ENCODE results near the gene TMTC2.
"Not testable (repeated sequence)": the region's sequence is repeated elsewhere in the genome, so short reads cannot be mapped to it uniquely, and the experiment has no call there.

The TMTC2 gene

DNA sequence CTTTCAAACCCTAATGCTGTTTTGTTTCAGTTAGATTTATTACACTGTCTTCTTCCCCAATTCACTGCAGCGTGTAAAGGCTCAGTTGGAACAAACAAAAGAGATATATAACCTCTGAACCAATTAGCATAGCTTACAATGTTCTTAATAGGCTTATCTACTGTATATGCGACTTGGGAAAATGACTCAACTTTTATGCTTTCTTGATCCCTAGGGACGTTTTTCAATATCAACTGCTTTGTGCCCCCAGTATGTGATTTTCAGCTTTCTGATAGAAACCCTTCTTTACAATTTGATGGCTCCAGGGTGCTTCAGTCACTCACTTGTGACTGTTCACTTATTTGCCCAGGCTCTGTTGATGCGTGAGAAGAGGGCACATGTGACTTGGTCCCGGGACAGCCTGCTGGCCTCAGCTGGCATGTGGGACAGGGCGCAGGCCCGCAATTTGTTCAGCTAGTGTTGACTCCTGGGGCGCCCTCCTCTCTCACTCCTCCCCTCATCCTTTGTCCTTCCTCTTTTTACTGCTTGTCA is 107.1 kb downstream of the TMTC2 start:
- DNase-seq (ENCODE audit: low spot score): no peak

DNA sequence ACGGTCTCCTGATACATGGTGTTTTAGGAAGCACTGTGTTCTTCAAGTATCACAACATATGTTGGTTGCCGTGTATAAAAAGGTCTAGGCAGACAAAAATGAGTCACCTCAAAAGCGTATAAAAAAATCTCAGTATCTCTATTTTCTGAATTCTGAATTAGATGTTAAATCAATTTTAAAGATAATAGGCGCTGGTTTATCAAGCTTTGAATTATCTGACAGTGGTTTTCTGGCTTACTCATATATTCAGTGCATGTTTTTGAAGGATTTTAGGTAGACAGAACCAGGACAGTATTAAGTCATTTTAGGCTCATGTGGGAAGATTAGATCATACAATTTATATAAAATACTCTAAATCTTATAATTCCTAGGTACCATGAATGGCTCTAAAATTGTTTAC is 110.8 kb downstream of the TMTC2 start:
- no peak for DNase-seq (ENCODE audit: low spot score)

DNA sequence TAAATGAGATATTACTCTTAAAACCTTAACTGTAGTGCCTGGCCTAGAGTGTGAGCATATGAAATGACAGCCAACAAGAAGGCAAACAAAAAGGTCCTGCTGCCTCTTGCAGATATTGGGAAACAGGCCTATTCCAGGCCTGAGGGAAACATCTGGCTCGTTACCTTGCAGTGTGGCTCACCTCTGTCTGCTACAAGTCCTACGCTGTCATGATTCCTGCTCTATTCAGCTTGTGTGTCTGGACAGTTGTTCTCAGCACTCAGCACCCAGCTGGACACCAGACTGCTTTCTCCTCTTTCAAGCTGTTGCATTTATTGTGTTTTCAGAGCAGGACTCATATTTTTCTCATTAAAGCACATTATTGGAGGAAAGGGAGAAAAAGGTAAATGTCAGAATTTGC is 113.5 kb downstream of the TMTC2 start:
- DNase-seq (ENCODE audit: low spot score): no peak

DNA sequence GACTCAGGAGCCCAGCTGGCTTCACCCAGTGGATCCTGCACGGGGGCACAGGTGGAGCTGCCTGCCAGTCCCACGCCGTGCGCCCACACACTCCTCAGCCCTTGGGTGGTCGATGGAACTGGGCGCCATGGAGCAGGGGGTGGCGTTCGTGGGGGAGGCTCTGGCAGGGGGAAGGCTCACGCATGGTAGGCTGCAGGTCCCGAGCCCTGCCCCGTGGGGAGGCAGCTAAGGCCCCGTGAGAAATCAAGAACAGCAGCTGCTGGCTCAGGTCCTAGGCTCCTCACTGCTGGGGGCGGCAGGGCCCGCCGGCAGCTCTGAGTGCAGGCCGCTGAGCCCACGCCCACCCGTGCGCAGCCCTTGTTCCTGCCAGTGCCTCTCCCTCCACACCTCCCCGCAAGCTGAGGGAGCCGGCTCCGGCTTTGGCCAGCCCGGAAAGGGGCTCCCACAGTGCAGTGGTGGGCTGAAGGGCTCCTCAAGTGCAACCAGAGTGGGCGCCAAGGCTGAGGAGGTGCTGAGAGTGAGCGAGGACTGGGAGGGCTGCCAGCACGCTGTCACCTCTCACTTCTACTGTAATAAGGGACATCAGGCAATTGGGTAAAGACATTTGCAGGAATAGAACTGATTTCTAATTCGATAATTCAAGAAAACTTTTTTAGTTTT is 115.4 kb downstream of the TMTC2 start:
- DNase-seq (ENCODE audit: low spot score): no peak

- DNase-seq (ENCODE audit: low spot score): no peak
Observed at GRCh38 chr12:82803201-82803600, 116.5 kb downstream of the TMTC2 start.

GRCh38 chr12:82804601-82805000 is 117.9 kb downstream of the TMTC2 start:
- no peak for DNase-seq (ENCODE audit: low spot score)

- DNase-seq (ENCODE audit: low spot score): not testable (repeated sequence)
Observed at GRCh38 chr12:82805004-82805403, 118.3 kb downstream of the TMTC2 start.

GRCh38 chr12:82805812-82806497 is 119.2 kb downstream of the TMTC2 start:
- no peak for DNase-seq (ENCODE audit: low spot score)

DNA sequence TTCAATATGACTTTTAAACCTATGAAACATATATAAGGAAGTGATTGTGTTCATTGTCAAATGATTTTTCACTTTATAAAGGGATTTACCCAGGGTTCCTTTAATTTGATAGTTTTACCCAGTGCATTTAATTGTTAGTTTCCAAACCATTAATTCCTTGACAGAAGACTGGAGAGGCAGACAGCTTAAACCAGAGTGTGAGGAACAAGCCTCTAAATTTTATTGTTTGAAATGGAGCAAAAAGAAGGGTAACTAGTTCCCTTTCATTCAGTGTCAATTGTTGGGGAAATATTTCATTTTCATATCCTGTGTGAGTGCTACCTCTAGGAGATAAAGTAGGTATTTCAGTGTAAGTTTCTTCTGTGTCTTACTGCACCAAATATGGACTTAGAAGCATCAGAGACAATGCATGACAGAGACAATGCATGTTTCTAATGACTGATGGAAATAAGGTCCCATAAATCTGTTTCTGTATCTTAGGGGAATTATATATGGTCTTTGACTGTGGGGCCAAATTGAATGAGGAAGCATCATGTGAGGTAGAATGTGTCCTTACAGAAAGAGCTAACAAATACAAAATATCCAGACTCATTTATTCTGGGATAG is 120.5 kb downstream of the TMTC2 start:
- no peak for DNase-seq (ENCODE audit: low spot score)

DNA sequence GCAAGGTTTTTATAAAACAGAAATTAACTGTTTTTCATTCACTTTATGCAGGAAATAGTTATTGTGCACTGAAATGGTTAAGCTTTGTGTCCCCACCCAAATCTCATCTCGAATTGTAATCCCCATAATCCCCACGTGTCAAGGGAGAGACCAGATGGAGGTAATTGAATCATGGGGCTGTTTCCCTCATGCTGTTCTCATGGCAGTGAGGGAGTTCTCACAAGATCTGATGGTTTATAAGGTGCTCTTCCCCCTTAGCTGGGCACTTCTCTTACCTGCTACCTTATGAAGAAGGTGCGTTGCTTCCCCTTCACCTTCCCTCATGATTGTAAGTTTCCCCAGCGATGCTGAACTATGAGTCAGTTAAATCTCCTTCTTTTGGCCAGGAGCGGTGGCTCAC is 123.9 kb downstream of the TMTC2 start:
- no peak for DNase-seq (ENCODE audit: low spot score)

DNA sequence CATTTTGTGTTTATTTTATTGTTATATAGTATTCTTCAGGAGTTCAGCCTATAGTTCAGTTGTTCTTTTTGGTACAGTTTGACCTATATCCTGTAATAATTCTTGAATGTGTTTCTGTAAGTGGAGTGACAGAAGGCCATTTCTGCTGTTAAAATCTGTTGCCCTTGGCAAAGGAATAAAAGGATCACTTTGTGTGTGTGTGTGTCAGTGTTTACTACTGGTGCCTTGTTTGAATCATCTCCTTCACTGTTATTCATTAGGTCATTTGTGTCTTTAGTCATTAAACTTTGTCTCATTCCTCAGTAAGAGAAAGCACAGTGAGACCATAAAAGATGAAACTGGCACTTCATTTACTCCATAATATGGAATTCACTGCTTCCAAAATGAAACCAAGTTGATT is 130.7 kb downstream of the TMTC2 start:
- DNase-seq (ENCODE audit: low spot score): no peak

GRCh38 chr12:82818271-82819035 is 131.7 kb downstream of the TMTC2 start:
- no peak for DNase-seq (ENCODE audit: low spot score)

- DNase-seq (ENCODE audit: low spot score): no peak
Observed at GRCh38 chr12:82826505-82826904, 139.8 kb downstream of the TMTC2 start.

DNA sequence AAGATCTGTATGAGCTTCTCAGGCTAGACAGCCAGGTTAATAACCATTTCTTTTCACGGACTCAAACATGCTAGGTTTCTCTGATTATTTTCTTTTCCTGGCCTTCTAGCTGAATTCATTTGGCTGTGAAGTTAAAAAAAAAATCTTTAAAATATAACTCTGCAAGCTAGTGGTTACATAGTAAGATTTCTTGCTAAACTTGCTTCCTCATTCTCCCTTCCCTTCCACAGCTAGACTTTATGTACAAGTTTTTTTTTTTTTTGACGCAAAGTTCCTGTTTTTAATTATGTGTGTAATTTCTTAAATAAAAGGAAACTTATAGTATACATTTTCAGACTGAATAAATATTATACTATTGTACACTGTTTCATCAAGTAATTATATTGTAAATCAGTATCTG is 145.4 kb downstream of the TMTC2 start:
- DNase-seq (ENCODE audit: low spot score): no peak

GRCh38 chr12:82832981-82833380 is 146.3 kb downstream of the TMTC2 start:
- DNase-seq (ENCODE audit: low spot score): no peak

- no peak for DNase-seq (ENCODE audit: low spot score)
Observed at GRCh38 chr12:82833481-82833880, 146.8 kb downstream of the TMTC2 start.

DNA sequence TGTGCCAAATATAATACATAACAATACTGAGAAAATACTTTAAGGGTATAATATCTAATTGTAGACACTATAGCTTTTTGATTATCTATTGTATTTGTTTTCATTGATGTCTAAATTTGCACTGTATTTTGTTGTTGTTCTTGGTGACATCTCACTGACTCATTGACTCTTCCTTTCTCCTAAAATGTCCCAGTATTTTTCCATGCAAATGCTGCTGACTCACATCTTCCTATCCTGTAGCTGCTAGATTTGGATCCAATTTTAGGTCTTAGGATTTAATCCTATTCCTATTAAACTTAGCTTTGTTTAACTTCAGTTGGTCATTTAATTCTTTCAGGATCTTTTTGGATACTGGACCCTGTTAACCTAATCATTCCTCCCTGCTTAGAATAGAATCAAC is 148.5 kb downstream of the TMTC2 start:
- peak; percentile 43 for DNase-seq (ENCODE audit: low spot score)

- DNase-seq (ENCODE audit: low spot score): no peak
Observed at GRCh38 chr12:82838131-82838551, 151.4 kb downstream of the TMTC2 start.

- DNase-seq (ENCODE audit: low spot score): no peak
Observed at GRCh38 chr12:82838827-82839226, 152.1 kb downstream of the TMTC2 start.

DNA sequence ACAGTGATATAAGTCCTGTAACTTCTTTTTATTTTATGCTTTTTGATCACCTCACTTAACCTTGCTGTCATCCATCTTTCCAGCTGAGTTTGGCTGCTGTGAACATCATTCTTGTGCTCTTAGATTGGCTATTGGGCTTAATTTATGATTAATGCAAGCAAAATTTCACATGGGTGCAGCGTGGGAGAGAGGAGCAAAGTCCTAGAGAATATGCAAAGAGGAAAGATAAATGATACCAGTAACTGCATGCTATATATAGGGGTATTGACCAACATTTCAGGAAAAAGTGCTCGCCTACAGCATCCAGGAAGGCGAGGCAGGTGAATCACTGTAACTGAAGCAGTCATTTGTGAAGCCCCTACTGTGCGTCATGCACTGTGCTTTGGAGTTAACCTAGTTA is 153.1 kb downstream of the TMTC2 start:
- no peak for DNase-seq (ENCODE audit: low spot score)

- DNase-seq (ENCODE audit: low spot score): no peak
Observed at GRCh38 chr12:82841487-82841904, 154.8 kb downstream of the TMTC2 start.

DNA sequence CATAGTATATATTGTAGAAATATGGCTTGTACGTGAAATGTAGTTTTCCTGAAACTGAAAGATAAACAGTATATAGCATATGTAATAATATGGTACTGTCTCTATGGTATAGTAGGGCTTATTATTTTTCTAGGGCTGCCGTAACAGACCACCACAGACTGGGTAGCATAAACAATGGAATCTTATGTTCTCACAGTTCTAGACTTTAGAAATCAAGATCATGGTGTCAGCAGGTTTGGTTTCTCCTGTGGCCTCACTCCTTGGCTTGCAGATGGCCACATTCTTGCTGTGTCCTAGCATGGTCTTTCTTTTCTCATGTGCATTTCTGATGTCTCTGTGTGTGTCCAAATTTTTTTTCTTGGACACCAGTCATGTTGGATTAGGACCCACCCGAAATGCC is 155.8 kb downstream of the TMTC2 start:
- DNase-seq (ENCODE audit: low spot score): no peak
